Endodermal cell (in vitro differentiated cells): Measurements from ENCODE around the gene TLCD3B. TPM values are rescaled to one million over a fixed set of nuclear protein-coding genes. Genes with fewer than 3 reads are reported as not detected.

Experiments used
- DNase-seq: peaks from one replicate; pipeline ENCODE4 v3.0.0-alpha.2; 2017
- H3K27ac ChIP-seq: 2 replicates; pipeline ENCODE4 v1.5.1; 2013; ENCODE audit warnings: mild to moderate bottlenecking, low read depth, low read length, moderate library complexity
- H3K27me3 ChIP-seq: 2 replicates; pipeline ENCODE4 v1.6.1; 2013; ENCODE audit warnings: mild to moderate bottlenecking, low read length, moderate library complexity; ENCODE audit not compliant: insufficient read depth, control insufficient read depth, poor library complexity, severe bottlenecking
- H3K36me3 ChIP-seq: 2 replicates; pipeline ENCODE4 v1.7.0; 2013; ENCODE audit warnings: mild to moderate bottlenecking, low read length, moderate library complexity; ENCODE audit not compliant: control insufficient read depth, insufficient read depth
- H3K4me1 ChIP-seq: one replicate; pipeline ENCODE4 v1.7.0; 2013; ENCODE audit warnings: low read length; ENCODE audit not compliant: control insufficient read depth, insufficient read depth
- H3K4me3 ChIP-seq: 2 replicates; pipeline ENCODE4 v1.5.1; 2013; ENCODE audit warnings: mild to moderate bottlenecking, low read length, moderate library complexity
- H3K9ac ChIP-seq: 2 replicates; pipeline ENCODE4 v1.6.1; 2013; ENCODE audit warnings: mild to moderate bottlenecking, low read length, moderate library complexity; ENCODE audit not compliant: poor library complexity, severe bottlenecking; ENCODE audit errors: extremely low read depth
- H3K9me3 ChIP-seq: 2 replicates; pipeline ENCODE4 v1.6.1; 2013; ENCODE audit warnings: mild to moderate bottlenecking, low read length, moderate library complexity; ENCODE audit not compliant: control insufficient read depth
- H3K27ac Mint-ChIP-seq: 2 replicates; pipeline ENCODE4 v1.8.0; 2020; ENCODE audit warnings: mixed read lengths
- H3K27me3 Mint-ChIP-seq: 2 replicates; pipeline ENCODE4 v1.8.0; 2021; ENCODE audit warnings: mild to moderate bottlenecking, mixed read lengths; ENCODE audit not compliant: insufficient read depth
- H3K36me3 Mint-ChIP-seq: 2 replicates; pipeline ENCODE4 v1.8.0; 2020; ENCODE audit warnings: low read depth, mixed read lengths
- H3K4me1 Mint-ChIP-seq: 2 replicates; pipeline ENCODE4 v1.8.0; 2020; ENCODE audit warnings: mixed read lengths
- H3K4me3 Mint-ChIP-seq: 2 replicates; pipeline ENCODE4 v1.8.0; 2020; ENCODE audit warnings: mild to moderate bottlenecking, moderate library complexity, mixed read lengths
- H3K9me3 Mint-ChIP-seq: 2 replicates; pipeline ENCODE4 v1.8.0; 2020; ENCODE audit warnings: mild to moderate bottlenecking, mixed read lengths
- CTCF ChIP-seq: fragments of 200-600 bp; sonication (generic); conservative IDR thresholded peaks from 2 replicates; pipeline ENCODE4 v1.5.0; 2021; ENCODE audit warnings: antibody characterized with exemption, mild to moderate bottlenecking
- WGBS, 2 experiments: methylation state at CpG; one replicate each; pipeline versions ENCODE4 v1.1.5 to v1.1.7; 2013; ENCODE audit warnings: missing lambda C conversion rate in 2 of 2, mixed read lengths in 1 of 2; ENCODE audit not compliant: insufficient coverage in 1 of 2, insufficient read length in 1 of 2; 5-methylcytosine and 5-hydroxymethylcytosine counted together
- total RNA-seq, 2 donors: library from RNA; stranded (reverse); fragmentation: NEBNext Ultra II Directional in 1 of 2; extraction: Animal tissue kit (Norgen Biotek cat#: 25700) in 1 of 2; gene quantifications; 2 replicates in 1 of 2; 3 replicates in 1 of 2; pipeline ENCODE4 v1.2.1, GENCODE V29; 2021

The TLCD3B gene
- total RNA-seq, 2 donors from 2014 or later, result 3.3 to 3.5 TPM

- no peaks in the 10 kb centered on the region for H3K9me3 Mint-ChIP-seq
- H3K27me3 Mint-ChIP-seq, result no peaks in the 10 kb centered on the region
Observed at GRCh38 chr16:29982560-29983419, 48.3 kb downstream of the TLCD3B start.

GRCh38 chr16:29978564-29979270, 52.4 kb downstream of the TLCD3B start:
- no peak overlapping the region for H3K4me3 ChIP-seq
- H3K27ac ChIP-seq, result no peak overlapping the region
- peaks cover 59% of the 10 kb centered on the region for H3K36me3 ChIP-seq
- H3K9me3 ChIP-seq, result no peaks in the 10 kb centered on the region
- TF ChIP-seq CTCF, result no peak
- H3K9ac ChIP-seq, result no peak overlapping the region
- no peak overlapping the region for H3K4me3 Mint-ChIP-seq
- WGBS, 2 experiments, result 92 to 94% methylated on average over 3 to 9 of the region's 9 CpGs
- H3K27me3 ChIP-seq, result no peaks in the 10 kb centered on the region
- peaks cover 48% of the 10 kb centered on the region for H3K36me3 Mint-ChIP-seq
- H3K9me3 Mint-ChIP-seq, result no peaks in the 10 kb centered on the region
- no peak for DNase-seq
- peaks cover 21% of the 10 kb centered on the region for H3K4me1 Mint-ChIP-seq
- H3K27me3 Mint-ChIP-seq, result no peaks in the 10 kb centered on the region
- H3K27ac Mint-ChIP-seq, result no peak overlapping the region
- peaks cover 9% of the 10 kb centered on the region for H3K4me1 ChIP-seq

More at GRCh38 chr16:29982560-29983419, 48.3 kb downstream of the TLCD3B start:
- H3K9ac ChIP-seq, result no peak overlapping the region
- no peaks in the 10 kb centered on the region for H3K4me1 ChIP-seq
- no peak for TF ChIP-seq CTCF
- no peaks in the 10 kb centered on the region for H3K4me1 Mint-ChIP-seq
- H3K36me3 Mint-ChIP-seq, result peaks cover 73% of the 10 kb centered on the region
- no peaks in the 10 kb centered on the region for H3K9me3 ChIP-seq
- H3K4me3 Mint-ChIP-seq, result no peak overlapping the region
- no peak overlapping the region for H3K4me3 ChIP-seq
- H3K36me3 ChIP-seq, result peaks cover 91% of the 10 kb centered on the region
- no peaks in the 10 kb centered on the region for H3K27me3 ChIP-seq
- WGBS, 2 experiments, result 92 to 95% methylated on average over 10 to 24 of the region's 24 CpGs
- no peak overlapping the region for H3K27ac Mint-ChIP-seq
- no peak overlapping the region for H3K27ac ChIP-seq
- no peak for DNase-seq

- Histone ChIP-seq H3K9me3 (peaks cover under 1% of the 10 kb centered on the region), H3K27ac (no peak overlapping the region), H3K4me3 (no peak overlapping the region), H3K4me1 (peaks cover 9% of the 10 kb centered on the region), H3K36me3 (peaks cover 55% of the 10 kb centered on the region), H3K9ac (no peak overlapping the region), H3K27me3 (no peaks in the 10 kb centered on the region)
- Mint-ChIP-seq H3K27me3 (peaks cover 2% of the 10 kb centered on the region), H3K4me3 (no peak overlapping the region), H3K9me3 (peaks cover 3% of the 10 kb centered on the region), H3K4me1 (peaks cover 21% of the 10 kb centered on the region), H3K36me3 (peaks cover 46% of the 10 kb centered on the region), H3K27ac (no peak overlapping the region)
- 95% methylated on average over 4 to 9 of the region's 9 CpGs for WGBS, 2 experiments
- no peak for DNase-seq
- no peak for TF ChIP-seq CTCF
Observed at GRCh38 chr16:29978081-29978480, 53.0 kb downstream of the TLCD3B start.
